Inferior parietal cortex (tissue), 1 donor: Measurements from ENCODE around the gene LIN37.
"Not testable (repeated sequence)": the region's sequence is repeated elsewhere in the genome, so short reads cannot be mapped to it uniquely, and the experiment has no call there.

ENCODE experiments used
- DNase-seq: peaks from one replicate; pipeline ENCODE4 v3.0.0-alpha.2; 2016; ENCODE audit errors: extremely low spot score

LIN37 gene

DNA sequence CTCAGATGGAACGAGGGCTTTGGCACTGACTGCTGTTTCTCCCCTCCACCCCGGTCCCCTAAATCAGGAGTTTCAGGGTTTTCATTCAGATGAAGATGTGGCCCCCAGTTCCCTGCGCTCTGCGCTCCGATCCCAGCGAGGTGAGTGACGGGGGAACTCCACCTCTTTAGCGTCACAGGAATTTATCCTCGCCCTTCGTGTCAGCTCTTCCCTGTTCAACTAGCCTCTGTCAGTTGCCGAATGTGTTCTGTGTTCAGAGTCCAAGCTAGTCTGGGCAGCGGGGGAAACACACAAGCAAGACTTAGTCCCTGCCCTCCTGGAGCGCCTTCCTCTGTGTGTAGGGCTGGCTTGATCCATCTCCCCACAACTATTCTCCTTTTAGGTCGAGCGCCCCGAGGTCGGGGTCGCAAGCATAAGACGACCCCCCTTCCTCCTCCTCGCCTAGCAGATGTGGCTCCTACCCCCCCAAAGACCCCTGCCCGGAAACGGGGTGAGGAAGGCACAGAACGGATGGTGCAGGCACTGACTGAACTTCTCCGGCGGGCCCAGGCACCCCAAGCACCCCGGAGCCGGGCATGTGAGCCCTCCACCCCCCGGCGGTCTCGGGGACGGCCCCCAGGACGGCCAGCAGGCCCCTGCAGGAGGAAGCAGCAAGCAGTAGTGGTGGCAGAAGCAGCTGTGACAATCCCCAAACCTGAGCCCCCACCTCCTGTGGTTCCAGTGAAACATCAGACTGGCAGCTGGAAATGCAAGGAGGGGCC is 28.8 kb upstream of the LIN37 start:
- no peak for DNase-seq

DNA sequence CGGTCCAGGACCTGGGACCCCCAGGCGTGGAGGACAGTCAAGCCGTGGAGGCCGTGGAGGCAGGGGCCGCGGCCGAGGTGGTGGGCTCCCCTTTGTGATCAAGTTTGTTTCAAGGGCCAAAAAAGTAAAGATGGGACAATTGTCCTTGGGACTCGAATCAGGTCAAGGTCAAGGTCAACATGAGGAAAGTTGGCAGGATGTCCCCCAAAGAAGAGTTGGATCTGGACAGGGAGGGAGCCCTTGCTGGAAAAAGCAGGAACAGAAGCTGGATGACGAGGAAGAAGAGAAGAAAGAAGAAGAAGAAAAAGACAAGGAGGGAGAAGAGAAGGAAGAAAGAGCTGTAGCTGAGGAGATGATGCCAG is 28.2 kb upstream of the LIN37 start:
- no peak for DNase-seq

DNA sequence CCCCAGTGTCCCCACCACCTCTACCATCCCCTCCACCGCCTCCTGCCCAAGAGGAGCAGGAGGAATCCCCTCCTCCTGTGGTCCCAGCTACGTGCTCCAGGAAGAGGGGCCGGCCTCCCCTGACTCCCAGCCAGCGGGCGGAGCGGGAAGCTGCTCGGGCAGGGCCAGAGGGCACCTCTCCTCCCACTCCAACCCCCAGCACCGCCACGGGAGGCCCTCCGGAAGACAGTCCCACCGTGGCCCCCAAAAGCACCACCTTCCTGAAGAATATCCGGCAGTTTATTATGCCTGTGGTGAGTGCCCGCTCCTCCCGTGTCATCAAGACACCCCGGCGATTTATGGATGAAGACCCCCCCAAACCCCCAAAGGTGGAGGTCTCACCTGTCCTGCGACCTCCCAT is 27.7 kb upstream of the LIN37 start:
- no peak for DNase-seq

DNA sequence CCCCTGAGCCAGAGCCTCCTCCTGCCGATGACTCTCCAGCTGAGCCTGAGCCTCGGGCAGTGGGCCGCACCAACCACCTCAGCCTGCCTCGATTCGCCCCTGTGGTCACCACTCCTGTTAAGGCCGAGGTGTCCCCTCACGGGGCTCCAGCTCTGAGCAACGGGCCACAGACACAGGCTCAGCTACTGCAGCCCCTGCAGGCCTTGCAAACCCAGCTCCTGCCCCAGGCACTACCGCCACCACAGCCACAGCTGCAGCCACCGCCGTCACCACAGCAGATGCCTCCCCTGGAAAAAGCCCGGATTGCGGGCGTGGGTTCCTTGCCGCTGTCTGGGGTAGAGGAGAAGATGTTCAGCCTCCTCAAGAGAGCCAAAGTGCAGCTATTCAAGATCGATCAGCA is 27.0 kb upstream of the LIN37 start:
- DNase-seq, result no peak

DNA sequence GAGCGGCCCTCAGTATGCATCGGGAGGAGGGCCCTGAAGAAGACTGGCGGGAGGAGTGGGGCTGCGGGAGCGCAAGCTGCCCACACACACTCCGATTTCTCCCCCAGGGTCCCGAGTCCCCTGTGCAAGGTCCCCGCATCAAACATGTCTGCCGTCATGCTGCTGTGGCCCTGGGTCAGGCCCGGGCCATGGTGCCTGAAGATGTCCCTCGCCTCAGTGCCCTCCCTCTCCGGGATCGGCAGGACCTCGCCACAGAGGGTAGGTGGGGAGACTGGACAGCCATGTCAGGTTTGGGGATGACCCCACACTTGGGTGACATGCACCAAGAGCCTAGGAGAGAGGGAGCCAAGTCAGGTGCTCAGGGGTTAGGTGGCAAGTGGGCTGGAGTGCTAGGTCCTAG is 25.9 kb upstream of the LIN37 start:
- DNase-seq, result no peak

DNA sequence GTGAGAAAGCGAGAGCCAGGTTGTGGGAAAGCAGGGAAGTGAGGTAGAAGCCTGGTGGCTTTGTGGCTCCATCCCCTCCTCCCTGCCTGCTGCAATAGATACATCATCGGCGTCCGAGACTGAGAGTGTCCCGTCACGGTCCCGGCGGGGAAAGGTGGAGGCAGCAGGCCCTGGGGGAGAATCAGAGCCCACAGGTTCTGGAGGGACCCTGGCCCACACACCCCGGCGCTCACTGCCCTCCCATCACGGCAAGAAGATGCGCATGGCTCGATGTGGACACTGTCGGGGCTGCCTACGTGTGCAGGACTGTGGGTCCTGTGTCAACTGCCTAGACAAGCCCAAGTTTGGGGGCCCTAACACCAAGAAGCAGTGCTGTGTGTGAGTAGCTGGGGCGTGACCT is 25.5 kb upstream of the LIN37 start:
- DNase-seq, result no peak

DNA sequence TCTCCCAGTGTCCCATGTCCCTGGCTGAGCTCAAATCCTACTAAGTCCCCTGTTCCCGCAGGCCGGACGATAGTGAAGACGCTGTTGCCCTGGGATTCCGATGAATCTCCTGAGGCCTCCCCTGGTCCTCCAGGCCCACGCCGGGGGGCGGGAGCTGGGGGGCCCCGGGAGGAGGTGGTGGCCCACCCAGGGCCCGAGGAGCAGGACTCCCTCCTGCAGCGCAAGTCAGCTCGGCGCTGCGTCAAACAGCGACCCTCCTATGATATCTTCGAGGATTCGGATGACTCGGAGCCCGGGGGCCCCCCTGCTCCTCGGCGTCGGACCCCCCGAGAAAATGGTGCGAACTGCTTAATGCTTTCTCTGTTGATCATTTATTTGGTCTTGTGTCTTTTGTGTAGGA is 24.7 kb upstream of the LIN37 start:
- no peak for DNase-seq

DNA sequence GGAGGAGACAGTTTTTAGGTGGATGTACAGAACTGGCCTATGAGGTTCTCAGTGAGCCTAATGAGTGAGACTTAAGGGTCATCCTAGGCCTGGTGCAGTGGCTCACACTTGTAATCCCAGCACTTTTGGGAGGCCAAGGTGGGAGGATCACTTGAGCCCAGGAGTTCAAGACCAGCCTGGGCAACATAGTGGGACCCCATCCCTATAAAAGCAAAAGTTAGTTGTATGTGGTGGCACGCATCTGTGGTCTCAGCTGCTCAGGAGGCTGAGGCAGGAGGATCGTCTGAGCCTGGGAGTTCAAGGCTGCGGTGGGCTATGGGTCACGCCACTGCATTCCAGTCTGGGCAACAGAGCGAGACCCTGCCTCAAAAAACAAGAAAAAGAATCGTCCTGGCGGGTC is 24.2 kb upstream of the LIN37 start:
- not testable (repeated sequence) for DNase-seq

DNA sequence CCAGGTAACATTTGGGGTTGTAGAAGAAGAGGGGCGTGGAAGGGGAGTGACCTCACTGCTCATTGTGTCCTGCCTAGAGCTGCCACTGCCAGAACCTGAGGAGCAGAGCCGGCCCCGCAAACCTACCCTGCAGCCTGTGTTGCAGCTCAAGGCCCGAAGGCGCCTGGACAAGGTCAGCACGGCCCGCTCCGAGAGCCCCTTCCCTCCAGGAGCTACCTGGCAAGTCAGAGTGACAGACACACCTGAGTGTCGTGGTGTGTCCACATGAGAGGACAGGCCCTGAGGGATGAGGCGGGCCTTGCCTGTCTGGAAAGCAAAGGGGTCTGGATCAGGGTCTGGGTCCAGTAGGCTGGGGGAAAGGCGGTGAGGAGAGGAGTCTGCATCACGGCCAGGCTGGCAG is 23.8 kb upstream of the LIN37 start:
- DNase-seq, result no peak

DNA sequence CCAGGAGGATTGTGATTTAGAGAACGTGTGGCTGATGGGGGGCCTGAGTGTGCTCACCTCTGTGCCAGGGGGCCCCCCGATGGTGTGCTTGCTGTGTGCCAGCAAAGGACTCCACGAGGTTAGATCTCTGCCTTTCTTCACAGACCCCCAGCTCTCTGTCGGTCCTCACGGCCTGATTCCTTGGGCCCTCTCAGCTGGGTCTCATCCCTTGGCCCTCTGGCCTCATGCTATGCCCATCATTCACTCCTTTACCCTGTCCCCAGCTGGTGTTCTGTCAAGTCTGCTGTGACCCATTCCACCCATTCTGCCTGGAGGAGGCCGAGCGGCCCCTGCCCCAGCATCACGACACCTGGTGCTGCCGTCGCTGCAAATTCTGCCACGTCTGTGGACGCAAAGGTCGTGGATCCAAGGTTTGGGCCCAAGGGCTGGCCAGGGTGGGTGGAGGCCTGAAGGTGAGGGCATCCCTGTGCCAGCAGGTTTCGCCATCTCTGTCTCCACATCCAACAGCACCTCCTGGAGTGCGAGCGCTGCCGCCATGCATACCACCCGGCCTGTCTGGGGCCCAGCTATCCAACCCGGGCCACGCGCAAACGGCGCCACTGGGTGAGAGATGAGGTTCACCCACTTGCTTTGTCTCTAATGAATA is 23.0 kb upstream of the LIN37 start:
- DNase-seq, result no peak

DNA sequence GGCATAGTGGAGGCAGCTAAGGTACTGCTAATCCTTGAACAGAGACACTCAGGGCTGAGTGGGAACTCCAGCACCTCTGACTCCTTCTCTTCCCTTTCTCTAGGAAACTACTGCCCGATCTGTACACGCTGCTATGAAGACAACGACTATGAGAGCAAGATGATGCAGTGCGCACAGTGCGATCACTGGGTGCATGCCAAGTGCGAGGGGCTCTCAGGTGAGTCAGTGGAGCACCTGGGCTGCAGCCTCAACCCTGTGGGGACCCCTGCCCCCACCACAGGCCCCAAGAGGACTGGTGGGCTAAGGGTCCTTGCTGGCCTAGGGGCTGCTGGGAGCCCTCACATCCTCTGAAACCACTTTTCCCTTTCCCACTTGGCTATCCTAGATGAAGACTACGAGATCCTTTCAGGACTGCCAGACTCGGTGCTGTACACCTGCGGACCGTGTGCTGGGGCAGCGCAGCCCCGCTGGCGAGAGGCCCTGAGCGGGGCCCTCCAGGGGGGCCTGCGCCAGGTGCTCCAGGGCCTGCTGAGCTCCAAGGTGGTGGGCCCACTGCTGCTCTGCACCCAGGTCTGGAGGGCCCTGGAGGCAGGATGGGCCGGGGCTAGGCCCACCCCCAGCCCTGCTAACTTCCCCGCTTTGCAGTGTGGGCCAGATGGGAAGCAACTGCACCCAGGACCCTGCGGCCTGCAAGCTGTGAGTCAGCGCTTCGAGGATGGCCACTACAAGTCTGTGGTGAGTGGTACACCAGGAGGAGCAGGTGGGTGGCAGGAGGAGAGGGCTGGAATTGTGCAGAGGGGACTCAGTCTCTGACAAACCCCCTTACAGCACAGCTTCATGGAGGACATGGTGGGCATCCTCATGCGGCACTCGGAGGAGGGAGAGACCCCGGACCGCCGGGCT is 21.1 kb upstream of the LIN37 start:
- DNase-seq, result no peak

DNA sequence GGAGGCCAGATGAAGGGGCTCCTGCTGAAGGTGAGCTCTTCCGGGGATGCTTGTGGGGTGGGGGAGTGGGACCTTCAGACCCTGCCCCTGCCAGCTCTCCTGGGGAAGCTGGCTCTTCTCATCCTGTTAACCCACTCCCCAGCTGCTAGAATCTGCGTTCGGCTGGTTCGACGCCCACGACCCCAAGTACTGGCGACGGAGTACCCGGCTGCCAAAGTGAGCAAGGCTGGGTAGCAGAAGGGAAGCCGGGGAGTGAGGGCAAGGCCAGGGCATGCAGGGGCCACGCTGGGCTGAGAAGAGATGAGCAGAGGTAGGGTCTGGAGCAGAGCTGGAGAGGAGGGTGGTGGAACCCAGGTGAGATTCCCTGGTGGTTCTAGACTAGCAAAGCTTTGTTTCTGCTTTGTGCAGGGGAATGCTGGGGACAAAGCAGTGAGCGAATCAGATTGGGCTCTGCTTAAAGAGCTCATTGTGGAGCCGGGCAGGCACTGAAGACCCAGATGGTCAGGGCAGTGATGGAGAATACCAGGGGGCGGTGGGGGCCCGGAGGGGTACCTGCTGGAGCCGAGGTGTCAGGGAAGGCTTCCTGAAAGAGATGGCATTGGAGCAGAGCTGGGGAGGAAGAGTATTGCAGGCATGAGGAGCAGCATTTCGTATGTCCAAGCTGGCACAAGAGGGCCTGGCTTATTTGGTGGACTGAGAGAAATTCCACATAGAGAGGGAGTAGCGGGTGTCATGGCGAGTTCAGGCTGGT is 20.2 kb upstream of the LIN37 start:
- DNase-seq, result no peak

DNA sequence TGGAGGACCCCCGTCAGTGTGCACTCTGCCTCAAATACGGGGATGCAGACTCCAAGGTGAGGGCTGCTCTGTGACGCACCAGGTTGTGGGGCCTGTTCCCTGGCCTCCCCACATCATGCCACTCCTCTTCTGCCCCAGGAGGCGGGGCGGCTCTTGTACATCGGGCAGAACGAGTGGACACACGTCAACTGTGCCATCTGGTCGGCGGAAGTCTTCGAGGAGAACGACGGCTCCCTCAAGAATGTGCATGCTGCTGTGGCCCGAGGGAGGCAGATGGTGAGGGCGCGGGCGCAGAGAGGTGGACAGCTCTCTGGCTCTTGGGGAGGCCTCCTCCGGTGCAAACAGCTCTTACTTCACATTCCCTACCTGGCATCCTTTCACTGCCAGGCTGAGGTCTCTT is 19.4 kb upstream of the LIN37 start:
- DNase-seq, result no peak

DNA sequence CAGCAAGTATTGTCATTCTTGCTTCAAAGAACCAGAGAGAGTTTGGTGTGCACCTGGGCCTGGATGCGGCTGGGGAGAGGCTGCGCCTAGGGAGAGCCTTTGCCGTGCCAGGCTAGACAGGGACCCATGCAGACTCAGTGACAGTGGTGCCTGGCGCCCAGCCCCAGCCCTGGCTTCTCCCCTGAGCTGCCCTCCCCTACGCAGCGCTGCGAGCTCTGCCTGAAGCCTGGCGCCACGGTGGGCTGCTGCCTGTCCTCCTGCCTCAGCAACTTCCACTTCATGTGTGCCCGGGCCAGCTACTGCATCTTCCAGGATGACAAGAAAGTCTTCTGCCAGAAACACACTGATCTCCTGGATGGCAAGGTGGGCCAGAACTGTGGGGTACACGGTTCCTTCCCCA is 18.6 kb upstream of the LIN37 start:
- no peak for DNase-seq

DNA sequence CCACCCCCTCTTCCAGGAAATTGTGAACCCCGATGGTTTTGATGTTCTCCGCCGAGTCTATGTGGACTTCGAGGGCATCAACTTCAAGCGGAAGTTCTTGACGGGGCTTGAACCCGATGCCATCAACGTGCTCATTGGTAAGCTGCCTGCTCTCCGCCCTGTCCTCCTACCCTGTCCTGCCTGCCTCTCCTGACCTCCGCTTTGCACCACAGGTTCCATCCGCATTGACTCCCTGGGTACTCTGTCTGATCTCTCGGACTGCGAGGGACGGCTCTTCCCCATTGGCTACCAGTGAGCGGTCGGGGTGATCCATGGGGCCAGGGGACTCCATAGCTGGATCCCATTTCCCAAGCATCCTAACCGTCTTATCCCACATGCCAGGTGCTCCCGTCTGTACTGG is 18.1 kb upstream of the LIN37 start:
- no peak for DNase-seq

DNA sequence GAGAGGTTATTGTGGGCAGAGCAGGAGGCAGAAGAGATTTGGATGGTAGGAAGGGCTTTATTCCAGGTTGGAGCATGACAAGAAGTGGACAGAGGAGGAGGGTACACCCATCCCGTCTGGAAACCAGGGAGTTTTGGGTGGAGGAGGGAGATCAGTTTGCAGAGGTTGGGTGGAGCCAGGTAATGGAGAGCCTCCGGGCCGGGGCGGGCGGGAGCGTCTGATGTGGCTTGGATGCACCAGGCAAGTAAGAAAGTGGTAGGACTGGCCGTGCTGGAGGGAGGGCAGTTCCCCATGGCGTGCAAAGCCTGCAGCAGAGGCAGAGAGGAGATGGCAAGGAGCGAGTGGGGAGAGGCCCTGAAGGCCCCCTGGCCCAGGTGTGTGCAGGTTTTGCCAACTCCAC is 17.0 kb upstream of the LIN37 start:
- no peak for DNase-seq

DNA sequence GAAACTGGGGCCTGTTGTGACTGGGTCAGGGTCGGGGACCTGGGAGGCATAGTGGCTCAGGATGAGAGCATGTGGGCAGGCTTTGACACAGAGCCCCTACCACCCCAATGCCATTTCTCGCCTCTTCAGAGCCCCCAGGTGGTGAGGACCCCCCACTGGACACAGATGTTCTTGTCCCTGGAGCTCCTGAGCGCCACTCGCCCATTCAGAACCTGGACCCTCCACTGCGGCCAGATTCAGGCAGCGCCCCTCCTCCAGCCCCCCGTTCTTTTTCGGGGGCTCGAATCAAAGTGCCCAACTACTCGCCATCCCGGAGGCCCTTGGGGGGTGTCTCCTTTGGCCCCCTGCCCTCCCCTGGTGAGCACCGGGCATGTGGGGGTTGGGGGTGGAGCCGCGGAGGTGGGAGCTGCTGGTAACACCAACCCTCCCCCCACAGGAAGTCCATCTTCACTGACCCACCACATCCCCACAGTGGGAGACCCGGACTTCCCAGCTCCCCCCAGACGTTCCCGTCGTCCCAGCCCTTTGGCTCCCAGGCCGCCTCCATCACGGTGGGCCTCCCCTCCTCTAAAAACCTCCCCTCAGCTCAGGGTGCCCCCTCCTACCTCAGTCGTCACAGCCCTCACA is 16.5 kb upstream of the LIN37 start:
- no peak for DNase-seq

DNA sequence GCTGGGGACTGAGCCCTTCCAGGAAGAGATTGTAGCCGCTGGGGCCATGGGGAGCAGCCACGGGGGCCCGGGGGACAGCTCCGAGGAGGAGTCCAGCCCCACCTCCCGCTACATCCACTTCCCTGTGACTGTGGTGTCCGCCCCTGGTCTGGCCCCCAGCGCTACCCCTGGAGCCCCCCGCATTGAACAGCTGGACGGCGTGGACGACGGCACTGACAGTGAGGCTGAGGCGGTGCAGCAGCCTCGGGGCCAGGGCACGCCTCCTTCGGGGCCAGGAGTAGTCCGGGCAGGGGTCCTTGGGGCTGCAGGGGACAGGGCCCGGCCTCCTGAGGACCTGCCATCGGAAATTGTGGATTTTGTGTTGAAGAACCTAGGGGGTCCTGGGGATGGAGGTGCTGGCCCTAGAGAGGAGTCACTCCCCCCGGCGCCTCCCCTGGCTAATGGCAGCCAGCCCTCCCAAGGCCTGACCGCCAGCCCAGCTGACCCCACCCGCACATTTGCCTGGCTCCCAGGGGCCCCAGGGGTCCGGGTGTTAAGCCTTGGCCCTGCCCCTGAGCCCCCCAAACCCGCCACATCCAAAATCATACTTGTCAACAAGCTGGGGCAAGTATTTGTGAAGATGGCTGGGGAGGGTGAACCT is 15.7 kb upstream of the LIN37 start:
- DNase-seq, result no peak

DNA sequence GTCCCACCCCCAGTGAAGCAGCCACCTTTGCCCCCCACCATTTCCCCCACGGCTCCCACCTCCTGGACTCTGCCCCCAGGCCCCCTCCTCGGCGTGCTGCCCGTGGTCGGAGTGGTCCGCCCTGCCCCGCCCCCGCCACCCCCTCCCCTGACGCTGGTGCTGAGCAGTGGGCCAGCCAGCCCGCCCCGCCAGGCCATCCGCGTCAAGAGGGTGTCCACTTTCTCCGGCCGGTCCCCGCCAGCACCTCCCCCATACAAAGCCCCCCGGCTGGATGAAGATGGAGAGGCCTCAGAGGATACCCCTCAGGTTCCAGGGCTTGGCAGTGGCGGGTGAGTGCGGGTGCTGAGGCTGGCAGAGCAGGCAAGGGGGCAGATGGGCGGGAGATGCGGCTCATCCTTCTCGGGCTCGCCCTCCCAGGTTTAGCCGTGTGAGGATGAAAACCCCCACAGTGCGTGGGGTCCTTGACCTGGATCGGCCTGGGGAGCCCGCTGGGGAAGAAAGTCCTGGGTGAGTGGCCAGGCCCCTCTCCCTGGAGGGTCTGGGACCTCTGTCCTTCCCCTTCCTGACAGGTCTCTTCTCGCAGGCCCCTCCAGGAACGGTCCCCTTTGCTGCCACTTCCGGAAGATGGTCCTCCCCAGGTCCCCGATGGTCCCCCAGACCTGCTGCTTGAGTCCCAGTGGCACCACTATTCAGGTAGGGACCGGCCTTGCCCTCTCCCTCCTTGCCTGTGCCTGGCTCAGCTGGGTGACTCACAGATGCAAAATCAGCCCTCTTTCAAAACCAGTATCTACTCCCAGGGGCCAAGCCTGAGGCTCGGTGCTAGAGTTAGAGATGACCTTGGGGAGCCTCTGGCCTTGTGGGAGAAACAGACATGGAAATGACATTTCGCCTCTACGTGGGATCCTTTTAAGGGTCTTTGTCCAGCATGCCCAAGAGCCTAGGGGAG is 14.9 kb upstream of the LIN37 start:
- DNase-seq, result no peak

DNA sequence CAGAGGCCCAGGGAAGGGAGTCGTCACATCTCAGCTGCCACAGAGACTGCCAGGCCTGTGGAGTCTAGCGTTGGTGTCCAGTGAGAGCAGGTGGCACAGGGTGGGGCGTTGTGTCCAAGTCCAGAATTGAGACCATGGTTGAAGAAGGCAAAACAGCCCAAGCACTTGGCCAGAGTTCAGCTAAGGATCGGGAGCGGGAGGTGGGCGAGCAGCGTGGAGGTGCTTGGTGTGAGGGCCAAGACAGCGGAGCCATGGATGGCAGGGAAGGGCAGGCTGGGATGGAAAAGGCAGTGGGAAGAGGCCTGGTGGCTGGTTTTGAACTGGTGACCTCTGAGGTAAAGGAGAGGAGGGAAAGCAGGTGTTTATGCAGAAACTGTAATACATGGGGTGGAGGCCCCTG is 14.1 kb upstream of the LIN37 start:
- DNase-seq, result no peak
